Smooth muscle cell (in vitro differentiated cells): ENCODE results near the gene KRTAP4-1. TPM values are rescaled to one million over a fixed set of nuclear protein-coding genes. Genes with fewer than 3 reads are reported as not detected.
A peak's percentile ranks its signal among the peaks of the same experiment; 100 is the strongest.
"Not testable (repeated sequence)": the region's sequence is repeated elsewhere in the genome, so short reads cannot be mapped to it uniquely, and the experiment has no call there.

Experiments
- DNase-seq: peaks from one replicate; lab custom pipeline; 2025; ENCODE audit not compliant: unreplicated experiment; lab: John Stamatoyannopoulos, UW
- H2AFZ ChIP-seq: fragments of 200-600 bp; sonication (generic); 2 replicates; pipeline ENCODE4 v1.6.0; 2016; ENCODE audit warnings: antibody characterized with exemption, low read depth, mild to moderate bottlenecking
- H3F3A ChIP-seq: fragments of 200-600 bp; sonication (generic); 2 replicates; pipeline ENCODE4 v1.6.0; 2017; ENCODE audit warnings: antibody characterized with exemption, low read depth
- H3K27ac ChIP-seq: fragments of 200-600 bp; sonication (generic); 2 replicates; pipeline ENCODE4 v1.5.1; 2016; ENCODE audit warnings: low read depth, mild to moderate bottlenecking
- H3K27me3 ChIP-seq: fragments of 200-600 bp; sonication (generic); 2 replicates; pipeline ENCODE4 v1.6.1; 2016; ENCODE audit warnings: low read depth, mild to moderate bottlenecking
- H3K36me3 ChIP-seq: fragments of 200-600 bp; sonication (generic); 2 replicates; pipeline ENCODE4 v1.5.1; 2016; ENCODE audit warnings: low read depth
- H3K4me1 ChIP-seq: fragments of 200-600 bp; sonication (generic); 2 replicates; pipeline ENCODE4 v1.5.1; 2016; ENCODE audit warnings: low read depth
- H3K4me2 ChIP-seq: fragments of 200-600 bp; sonication (generic); 2 replicates; pipeline ENCODE4 v1.6.0; 2016; ENCODE audit warnings: mild to moderate bottlenecking
- H3K4me3 ChIP-seq: fragments of 200-600 bp; sonication (generic); 2 replicates; pipeline ENCODE4 v1.5.1; 2016; ENCODE audit warnings: mild to moderate bottlenecking
- H3K79me2 ChIP-seq: fragments of 200-600 bp; sonication (generic); 2 replicates; pipeline ENCODE4 v1.6.0; 2016; ENCODE audit warnings: low read depth, mild to moderate bottlenecking
- H3K9ac ChIP-seq: fragments of 200-600 bp; sonication (generic); 2 replicates; pipeline ENCODE4 v1.6.0; 2016; ENCODE audit warnings: low read depth
- H3K9me3 ChIP-seq: fragments of 200-600 bp; sonication (generic); replicated peaks from 2 replicates; pipeline ENCODE4 v1.5.1; 2016; ENCODE audit warnings: low read depth
- H4K20me1 ChIP-seq: fragments of 200-600 bp; sonication (generic); 2 replicates; pipeline ENCODE4 v1.6.0; 2016; ENCODE audit warnings: low read depth
- CTCF ChIP-seq: fragments of 200-600 bp; sonication (generic); IDR thresholded peaks from 2 replicates; pipeline ENCODE4 v1.5.1; 2017; ENCODE audit warnings: borderline replicate concordance, mild to moderate bottlenecking, antibody characterized with exemption; ENCODE audit not compliant: insufficient read depth, poor library complexity, severe bottlenecking
- WGBS: methylation state at CpG from one replicate; pipeline ENCODE4 v1.1.7; 2016; ENCODE audit warnings: low lambda C conversion rate; 5-methylcytosine and 5-hydroxymethylcytosine counted together
- polyA plus RNA-seq: library from polyadenylated mRNA; unstranded; fragments of >200 nt; fragmentation: Nextera tagmentation; extraction: Ambion mirVana; gene quantifications from 2 replicates; pipeline ENCODE4 v1.2.1, GENCODE V29; 2016
- small RNA-seq: library from RNA; depleted of rRNA; stranded (forward); fragments of <200 nt; gene quantifications from one replicate; pipeline ENCODE3, GENCODE V24; 2014
- total RNA-seq: library from RNA; depleted of rRNA; stranded (reverse); fragments of >200 nt; gene quantifications from 2 replicates; pipeline ENCODE4 v1.2.3, GENCODE V29; 2014

The KRTAP4-1 gene
- total and polyA plus RNA-seq, 2 experiments from 2014 or later: not detected

DNA sequence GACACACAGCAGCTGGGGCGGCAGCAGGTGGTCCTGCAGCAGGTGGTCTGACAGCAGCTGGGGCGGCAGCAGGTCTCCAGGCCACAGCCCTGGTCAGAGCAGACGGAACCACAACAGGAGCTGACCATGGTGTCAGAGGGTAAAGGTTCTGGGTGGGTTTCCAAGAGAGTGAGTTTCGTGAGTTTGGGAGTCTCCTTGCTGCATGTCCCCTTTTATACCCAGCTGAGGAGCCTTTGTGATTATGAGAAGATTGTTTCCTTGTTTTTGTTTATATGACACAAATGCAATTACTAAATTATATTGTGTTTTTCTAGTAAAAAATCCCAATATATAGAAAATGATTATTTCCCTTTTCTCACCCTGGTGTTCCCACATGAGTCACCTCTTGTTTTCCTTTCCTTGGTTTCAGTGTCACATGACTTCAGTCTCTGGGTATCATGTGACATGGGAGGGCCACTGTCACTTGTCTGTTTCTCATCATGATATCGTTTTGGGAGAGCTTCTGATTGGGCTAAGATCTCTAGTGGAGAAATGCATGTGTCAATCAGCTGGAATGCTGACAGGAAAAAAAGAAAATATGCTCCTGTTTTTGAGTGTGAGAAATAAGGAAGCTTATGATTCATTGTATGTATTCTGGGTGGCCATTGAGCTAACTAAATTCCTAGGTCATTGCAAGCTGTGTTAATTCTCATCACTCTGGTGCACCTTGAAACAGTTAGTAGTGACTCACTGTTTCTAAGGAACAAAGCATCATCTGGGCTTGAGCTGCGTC is 44.2 kb downstream of the KRTAP4-1 start, which contains the start of gene KRTAP4-6:
TSS of gene KRTAP4-6 (minus strand) at position 185 of the 772 bp plus-strand sequence. CDS start at position 128, 57 bp downstream.
- Histone ChIP-seq H3K79me2 (no peaks in the 10 kb centered on the region), H3K9me3 (peaks cover 3% of the 10 kb centered on the region)

GRCh38 chr17:41139865-41140264 is 44.8 kb downstream of the KRTAP4-1 start:
- not testable (repeated sequence) for H3K4me2 ChIP-seq, H3K9me3 ChIP-seq, H3K36me3 ChIP-seq, H3K27ac ChIP-seq, DNase-seq, H3K4me3 ChIP-seq, H3F3A ChIP-seq, H3K9ac ChIP-seq, H3K27me3 ChIP-seq, H2AFZ ChIP-seq, H3K4me1 ChIP-seq, H4K20me1 ChIP-seq, H3K79me2 ChIP-seq
- 91% methylated on average over 11 of the region's 12 CpGs for WGBS

More for the DNA sequence above, 44.2 kb downstream of the KRTAP4-1 start, which contains the start of gene KRTAP4-6:
- Histone ChIP-seq H2AFZ (no peak within 1 kb of the TSS), H3K4me2 (no peak within 1 kb of the TSS), H3F3A (no peaks in the 10 kb centered on the region), H3K9ac (no peak within 1 kb of the TSS), H3K36me3 (no peaks in the 10 kb centered on the region), H3K27ac (peak within 1 kb of the TSS; percentile 25), H3K4me3 (no peak within 1 kb of the TSS), H3K27me3 (no peaks in the 10 kb centered on the region), H4K20me1 (no peaks in the 10 kb centered on the region), H3K4me1 (no peaks in the 10 kb centered on the region)
- WGBS: 88% methylated on average over 6 of the region's 6 CpGs
- DNase-seq: no peak
- no peak for TF ChIP-seq CTCF

Small RNA genes lying within 50 kb of the gene (small RNA-seq; reads per million reads assigned to genes)
- gene KRTAP4-17P: not detected

Other genes with a start within 250 kb of the KRTAP4-1 start
Only the 30 nearest of the 41 such genes appear.
- gene KRTAP1-5, start 157.7 kb downstream of the KRTAP4-1 start, total RNA-seq: 3.0 TPM in 1 of 2 replicates, not detected in the other
- 1.1 TPM in 1 of 2 replicates, not detected in the other for gene KRTAP1-5, start 157.7 kb downstream of the KRTAP4-1 start, polyA plus RNA-seq
- gene KRTAP1-4, start 154.7 kb downstream of the KRTAP4-1 start, total RNA-seq: not detected in 2 replicates
- gene KRTAP1-4, start 154.7 kb downstream of the KRTAP4-1 start, polyA plus RNA-seq: not detected in 2 replicates
- gene KRTAP1-3, start 150.0 kb downstream of the KRTAP4-1 start, total RNA-seq: not detected in 2 replicates
- gene KRTAP1-3, start 150.0 kb downstream of the KRTAP4-1 start, polyA plus RNA-seq: not detected in 2 replicates
- gene KRTAP1-1, start 143.5 kb downstream of the KRTAP4-1 start, total RNA-seq: not detected in 2 replicates
- gene KRTAP1-1, start 143.5 kb downstream of the KRTAP4-1 start, polyA plus RNA-seq: not detected in 2 replicates
- not detected in 2 replicates for gene KRTAP2-1, start 137.6 kb downstream of the KRTAP4-1 start, total RNA-seq
- gene KRTAP2-1, start 137.6 kb downstream of the KRTAP4-1 start, polyA plus RNA-seq: not detected in 2 replicates
- not detected in 2 replicates for gene KRTAP2-2, start 129.7 kb downstream of the KRTAP4-1 start, total RNA-seq
- not detected in 2 replicates for gene KRTAP2-2, start 129.7 kb downstream of the KRTAP4-1 start, polyA plus RNA-seq
- 3.5 and 17.3 TPM in 2 replicates for gene KRTAP2-3, start 124.8 kb downstream of the KRTAP4-1 start, total RNA-seq
- 21.0 and 71.9 TPM in 2 replicates for gene KRTAP2-3, start 124.8 kb downstream of the KRTAP4-1 start, polyA plus RNA-seq
- gene KRTAP2-4, start 119.0 kb downstream of the KRTAP4-1 start, total RNA-seq: not detected in 2 replicates
- gene KRTAP2-4, start 119.0 kb downstream of the KRTAP4-1 start, polyA plus RNA-seq: 0.38 TPM in 1 of 2 replicates, not detected in the other
- gene KRTAP4-7, start 100.8 kb downstream of the KRTAP4-1 start, total RNA-seq: not detected in 2 replicates
- gene KRTAP4-7, start 100.8 kb downstream of the KRTAP4-1 start, polyA plus RNA-seq: not detected in 2 replicates
- not detected in 2 replicates for gene KRTAP4-8, start 86.8 kb downstream of the KRTAP4-1 start, total RNA-seq
- 0.56 TPM in 1 of 2 replicates, not detected in the other for gene KRTAP4-8, start 86.8 kb downstream of the KRTAP4-1 start, polyA plus RNA-seq
- gene KRTAP4-16, start 82.7 kb downstream of the KRTAP4-1 start, total RNA-seq: not detected in 2 replicates
- gene KRTAP4-16, start 82.7 kb downstream of the KRTAP4-1 start, polyA plus RNA-seq: not detected in 2 replicates
- gene KRTAP4-9, start 79.5 kb downstream of the KRTAP4-1 start, total RNA-seq: 1.7 TPM in 1 of 2 replicates, not detected in the other
- not detected in 2 replicates for gene KRTAP4-9, start 79.5 kb downstream of the KRTAP4-1 start, polyA plus RNA-seq
- not detected in 2 replicates for gene KRTAP4-11, start 66.5 kb downstream of the KRTAP4-1 start, total RNA-seq
- not detected in 2 replicates for gene KRTAP4-11, start 66.5 kb downstream of the KRTAP4-1 start, polyA plus RNA-seq
- gene KRTAP4-12, start 60.7 kb downstream of the KRTAP4-1 start, total RNA-seq: not detected in 2 replicates
- gene KRTAP4-12, start 60.7 kb downstream of the KRTAP4-1 start, polyA plus RNA-seq: not detected in 2 replicates
- gene KRTAP4-6, start 44.4 kb downstream of the KRTAP4-1 start, total RNA-seq: not detected in 2 replicates
- not detected in 2 replicates for gene KRTAP4-6, start 44.4 kb downstream of the KRTAP4-1 start, polyA plus RNA-seq
- gene KRTAP4-5, start 35.1 kb downstream of the KRTAP4-1 start, total RNA-seq: not detected in 2 replicates
- gene KRTAP4-5, start 35.1 kb downstream of the KRTAP4-1 start, polyA plus RNA-seq: not detected in 2 replicates
- gene KRTAP4-4, start 24.2 kb downstream of the KRTAP4-1 start, total RNA-seq: not detected in 2 replicates
- not detected in 2 replicates for gene KRTAP4-4, start 24.2 kb downstream of the KRTAP4-1 start, polyA plus RNA-seq
- not detected in 2 replicates for gene KRTAP4-3, start 16.7 kb downstream of the KRTAP4-1 start, total RNA-seq
- not detected in 2 replicates for gene KRTAP4-3, start 16.7 kb downstream of the KRTAP4-1 start, polyA plus RNA-seq
- gene KRTAP4-2, start 6.7 kb downstream of the KRTAP4-1 start, total RNA-seq: not detected in 2 replicates
- not detected in 2 replicates for gene KRTAP4-2, start 6.7 kb downstream of the KRTAP4-1 start, polyA plus RNA-seq
- gene KRTAP9-1, start 5.0 kb upstream of the KRTAP4-1 start, total RNA-seq: not detected in 2 replicates
- gene KRTAP9-1, start 5.0 kb upstream of the KRTAP4-1 start, polyA plus RNA-seq: not detected in 2 replicates
- not detected in 2 replicates for gene KRTAP9-2, start 41.7 kb upstream of the KRTAP4-1 start, total RNA-seq
- gene KRTAP9-2, start 41.7 kb upstream of the KRTAP4-1 start, polyA plus RNA-seq: not detected in 2 replicates
- not detected in 2 replicates for gene KRTAP9-3, start 47.5 kb upstream of the KRTAP4-1 start, total RNA-seq
- gene KRTAP9-3, start 47.5 kb upstream of the KRTAP4-1 start, polyA plus RNA-seq: not detected in 2 replicates
- not detected in 2 replicates for gene KRTAP9-8, start 53.1 kb upstream of the KRTAP4-1 start, total RNA-seq
- not detected in 2 replicates for gene KRTAP9-8, start 53.1 kb upstream of the KRTAP4-1 start, polyA plus RNA-seq
- gene KRTAP9-4, start 64.8 kb upstream of the KRTAP4-1 start, total RNA-seq: not detected in 2 replicates
- not detected in 2 replicates for gene KRTAP9-4, start 64.8 kb upstream of the KRTAP4-1 start, polyA plus RNA-seq
- not detected in 2 replicates for gene KRTAP9-9, start 70.5 kb upstream of the KRTAP4-1 start, total RNA-seq
- gene KRTAP9-9, start 70.5 kb upstream of the KRTAP4-1 start, polyA plus RNA-seq: not detected in 2 replicates
- not detected in 2 replicates for gene KRTAP9-6, start 80.5 kb upstream of the KRTAP4-1 start, total RNA-seq
- not detected in 2 replicates for gene KRTAP9-6, start 80.5 kb upstream of the KRTAP4-1 start, polyA plus RNA-seq
- not detected in 2 replicates for gene KRTAP9-7, start 90.8 kb upstream of the KRTAP4-1 start, total RNA-seq
- gene KRTAP9-7, start 90.8 kb upstream of the KRTAP4-1 start, polyA plus RNA-seq: not detected in 2 replicates
- gene KRTAP29-1, start 117.9 kb upstream of the KRTAP4-1 start, total RNA-seq: not detected in 2 replicates
- gene KRTAP29-1, start 117.9 kb upstream of the KRTAP4-1 start, polyA plus RNA-seq: not detected in 2 replicates
- gene KRTAP16-1, start 124.4 kb upstream of the KRTAP4-1 start, total RNA-seq: not detected in 2 replicates
- not detected in 2 replicates for gene KRTAP16-1, start 124.4 kb upstream of the KRTAP4-1 start, polyA plus RNA-seq
- not detected in 2 replicates for gene KRTAP17-1, start 130.8 kb upstream of the KRTAP4-1 start, total RNA-seq
- gene KRTAP17-1, start 130.8 kb upstream of the KRTAP4-1 start, polyA plus RNA-seq: not detected in 2 replicates